Globus pallidus (tissue), 1 donor: ENCODE results near the gene TRIM72.
"Not testable (repeated sequence)": the region's sequence is repeated elsewhere in the genome, so short reads cannot be mapped to it uniquely, and the experiment has no call there.

ENCODE experiments used
- DNase-seq: peaks from one replicate; pipeline ENCODE4 v3.0.0-alpha.2; 2015; ENCODE audit warnings: low spot score

Gene TRIM72

DNA sequence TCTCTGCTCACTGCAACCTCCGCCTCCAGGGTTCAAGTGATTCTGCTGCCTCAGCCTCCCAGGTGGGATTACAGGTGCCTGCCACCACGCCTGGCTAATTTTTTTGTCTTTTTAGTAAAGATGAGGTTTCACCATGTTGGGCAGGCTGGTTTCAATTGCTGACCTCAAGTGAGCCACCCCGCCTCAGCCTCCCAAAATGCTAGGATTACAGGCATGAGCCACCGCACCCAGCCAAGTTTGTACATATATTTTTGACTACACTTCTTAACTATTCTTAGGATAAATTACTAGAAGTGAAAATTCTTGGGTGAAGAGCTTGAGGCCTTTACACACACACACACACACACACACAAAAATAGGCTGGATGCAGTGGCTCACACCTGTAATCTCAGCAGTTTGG lies 44.4 kb downstream of the TRIM72 start:
- DNase-seq, result no peak

DNA sequence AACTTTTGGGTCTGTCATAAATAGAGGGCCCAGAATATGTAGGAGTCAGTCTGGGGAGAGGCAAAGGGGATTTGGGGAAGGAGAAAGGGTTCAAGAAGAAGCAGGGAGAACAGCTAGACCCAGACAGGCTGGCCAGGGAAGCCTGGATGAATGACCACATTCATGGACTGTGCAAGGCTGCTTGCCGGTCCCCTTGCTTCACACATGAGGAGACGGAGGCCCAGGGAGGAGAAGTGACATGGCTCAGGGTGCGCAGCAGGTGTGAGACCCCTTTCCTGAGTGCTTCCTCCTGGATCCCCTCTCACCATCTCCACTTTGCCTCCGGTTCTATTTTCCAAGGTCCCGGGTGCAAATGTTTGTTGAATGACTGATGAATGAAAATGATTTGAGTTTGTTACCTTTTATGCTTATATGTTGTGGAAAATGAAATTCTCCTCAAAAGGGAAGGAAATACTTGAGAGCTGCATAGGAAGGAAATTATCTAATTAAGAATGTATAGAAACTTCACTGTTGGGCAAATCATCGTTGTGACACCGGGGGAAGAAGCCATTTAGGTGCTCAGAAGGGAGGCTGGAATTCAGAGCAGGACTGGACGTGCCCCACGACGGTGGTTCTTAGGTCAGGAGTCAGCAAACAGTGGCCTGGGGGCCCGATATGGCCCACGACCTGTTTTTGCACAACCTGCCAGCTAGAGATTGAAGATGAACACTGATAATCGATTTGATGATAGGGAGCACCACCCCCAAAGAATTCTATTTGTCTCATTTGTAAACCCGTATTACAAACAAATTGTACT lies 46.4 kb downstream of the TRIM72 start:
- no peak for DNase-seq

DNA sequence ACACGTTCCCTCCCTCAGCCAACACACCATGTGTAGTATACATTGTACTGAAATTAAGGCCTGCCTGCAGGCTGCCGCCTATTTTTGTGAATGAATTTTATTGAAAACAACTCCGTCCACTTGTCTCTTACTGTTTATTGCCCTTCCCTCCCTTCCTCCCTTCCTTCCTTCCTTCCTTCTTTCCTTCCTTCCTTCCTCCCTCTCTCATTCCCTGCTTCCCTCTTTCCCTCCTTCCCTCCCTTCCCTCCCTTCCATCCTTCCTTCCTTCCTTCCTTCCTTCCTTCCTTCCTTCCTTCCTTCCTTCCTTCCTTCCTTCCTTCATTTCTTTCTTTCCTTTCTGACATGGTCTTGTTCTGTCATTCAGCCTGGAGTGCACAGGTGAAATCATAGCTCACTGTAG lies 48.2 kb downstream of the TRIM72 start:
- DNase-seq, result no peak

DNA sequence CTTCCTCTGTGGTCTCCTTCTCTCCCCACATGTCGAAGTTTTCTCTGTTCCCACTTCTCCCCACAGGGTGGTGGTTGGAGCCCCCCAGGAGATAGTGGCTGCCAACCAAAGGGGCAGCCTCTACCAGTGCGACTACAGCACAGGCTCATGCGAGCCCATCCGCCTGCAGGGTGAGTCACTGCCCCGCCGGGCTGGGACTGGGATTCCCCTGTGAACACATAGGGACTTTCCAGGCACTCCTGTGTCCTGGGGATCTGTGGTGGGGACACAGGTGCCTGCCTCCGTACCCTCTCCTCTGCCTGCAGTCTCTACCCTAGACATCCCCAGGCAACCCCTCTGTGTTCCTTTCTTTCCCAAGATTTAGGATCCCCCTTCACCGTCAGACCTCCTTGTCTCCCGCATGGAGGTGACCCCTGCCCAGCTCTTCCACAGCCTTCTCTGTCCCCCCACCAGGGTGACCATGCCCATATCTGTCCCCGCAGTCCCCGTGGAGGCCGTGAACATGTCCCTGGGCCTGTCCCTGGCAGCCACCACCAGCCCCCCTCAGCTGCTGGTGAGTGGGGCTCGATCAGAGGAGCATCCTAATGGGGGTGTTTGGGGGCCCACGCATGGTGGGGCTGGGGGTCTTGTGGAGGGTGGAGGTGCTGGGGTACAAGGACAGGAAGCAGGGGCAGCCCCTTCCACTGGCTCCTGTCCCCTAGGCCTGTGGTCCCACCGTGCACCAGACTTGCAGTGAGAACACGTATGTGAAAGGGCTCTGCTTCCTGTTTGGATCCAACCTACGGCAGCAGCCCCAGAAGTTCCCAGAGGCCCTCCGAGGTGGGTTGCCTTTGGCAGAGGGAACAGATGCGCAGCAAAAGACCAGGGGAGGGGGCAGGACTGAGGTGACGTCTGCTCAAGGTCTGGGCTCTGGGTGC lies 51.7 kb downstream of the TRIM72 start:
- DNase-seq, result no peak

DNA sequence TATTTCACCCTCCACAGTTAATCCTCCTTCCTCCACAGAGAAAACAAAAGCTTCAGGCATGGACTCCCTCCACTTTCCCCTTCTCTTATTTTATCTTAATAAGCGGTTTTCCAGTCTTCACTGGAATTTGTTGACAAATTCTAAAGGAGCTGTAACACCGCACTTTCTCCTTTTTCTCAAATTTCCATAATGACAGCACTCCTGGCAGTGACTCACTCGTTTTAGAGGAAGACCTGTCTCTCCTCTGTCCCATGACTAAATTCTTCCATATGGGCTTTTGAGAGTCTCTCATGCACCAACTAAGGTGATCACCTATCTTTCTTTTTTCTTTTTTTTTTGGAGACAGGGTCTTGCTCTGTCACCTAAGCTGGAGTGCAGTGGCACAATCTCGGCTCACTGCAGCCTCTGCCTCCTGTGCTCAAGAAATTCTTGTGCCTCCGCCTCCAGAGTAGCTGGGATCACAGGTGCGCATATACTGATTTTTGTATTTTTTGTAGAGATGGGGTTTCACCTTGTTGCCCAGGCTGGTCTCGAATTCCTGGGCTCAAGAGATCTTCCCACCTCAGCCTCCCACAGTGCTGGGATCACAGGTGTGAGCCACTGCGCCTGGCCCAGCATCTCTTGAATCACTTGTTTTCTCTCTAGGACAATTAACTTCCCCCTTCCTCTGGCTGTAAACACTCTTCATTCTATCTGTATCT lies 53.6 kb downstream of the TRIM72 start:
- no peak for DNase-seq

DNA sequence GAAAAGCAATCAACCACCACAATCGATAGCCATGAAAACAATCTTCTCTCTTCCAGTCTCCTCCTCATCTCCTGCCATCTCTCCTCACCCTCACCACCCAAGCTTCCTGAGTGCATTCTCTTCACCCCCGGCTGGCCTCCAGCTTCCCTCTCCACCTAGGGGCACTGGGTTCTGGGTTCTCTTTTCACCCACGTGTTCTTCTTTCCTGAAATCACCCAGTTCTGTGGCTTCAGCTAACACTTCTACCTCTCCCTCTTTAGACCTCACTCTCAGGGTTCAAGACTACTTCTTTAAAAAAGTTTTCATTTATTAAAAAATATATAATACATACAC lies 54.1 kb downstream of the TRIM72 start:
- no peak for DNase-seq

DNA sequence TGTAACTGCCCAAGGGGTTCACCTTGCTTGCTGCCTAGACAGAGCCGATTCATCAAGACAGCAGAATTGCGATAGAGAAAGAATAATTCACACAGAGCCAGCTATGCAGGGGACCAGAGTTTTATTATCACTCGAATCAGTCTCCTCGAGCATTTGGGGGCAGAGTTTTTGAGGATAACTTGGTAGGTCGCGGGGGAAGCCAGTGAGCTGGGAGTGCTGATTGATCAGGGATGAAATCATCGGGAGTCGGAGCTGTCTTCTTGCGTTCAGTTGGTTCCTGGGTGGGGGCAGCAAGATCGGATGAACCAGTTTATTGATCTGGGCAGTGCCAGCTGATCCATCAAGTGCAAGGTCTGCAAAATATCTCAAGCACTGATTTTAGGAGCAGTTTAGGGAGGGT lies 55.0 kb downstream of the TRIM72 start:
- no peak for DNase-seq

DNA sequence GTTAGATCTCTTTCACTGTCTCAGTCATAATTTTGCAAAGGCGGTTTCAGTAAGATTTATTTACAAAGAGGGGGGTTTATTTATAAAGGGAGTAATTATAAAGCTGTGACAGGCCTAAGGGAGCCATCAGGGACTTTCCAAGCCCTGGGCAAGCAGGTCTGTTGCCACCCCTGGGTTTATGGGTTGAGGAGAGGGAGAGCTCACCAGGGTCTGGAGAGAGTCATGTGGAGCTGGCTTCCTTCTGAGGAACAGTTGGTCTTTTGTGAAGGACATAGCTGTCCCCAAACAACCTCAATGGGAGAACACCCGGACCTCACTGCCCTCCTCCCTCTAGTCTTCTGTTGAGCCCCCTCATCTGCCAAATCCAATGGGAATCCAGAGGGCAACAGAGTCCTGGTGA lies 55.6 kb downstream of the TRIM72 start:
- DNase-seq, result no peak

DNA sequence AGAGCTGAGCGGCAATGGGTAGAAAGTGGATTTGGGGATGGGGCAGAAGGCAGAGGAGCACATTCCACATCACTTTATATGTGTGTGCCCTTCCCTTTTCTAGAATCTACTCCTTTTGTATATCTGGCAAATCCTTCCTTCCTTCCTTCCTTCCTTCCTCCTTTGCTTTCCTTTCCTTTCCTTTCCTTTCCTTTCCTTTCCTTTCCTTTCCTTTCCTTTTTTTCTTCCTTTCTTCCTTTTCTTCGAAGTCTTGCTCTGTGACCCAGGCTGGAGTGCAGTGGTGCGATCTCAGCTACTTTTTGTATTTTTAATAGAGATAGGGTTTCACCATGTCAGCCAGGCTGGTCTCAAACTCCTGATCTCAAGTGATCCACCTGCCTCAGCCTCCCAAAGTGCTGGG lies 56.1 kb downstream of the TRIM72 start:
- not testable (repeated sequence) for DNase-seq

DNA sequence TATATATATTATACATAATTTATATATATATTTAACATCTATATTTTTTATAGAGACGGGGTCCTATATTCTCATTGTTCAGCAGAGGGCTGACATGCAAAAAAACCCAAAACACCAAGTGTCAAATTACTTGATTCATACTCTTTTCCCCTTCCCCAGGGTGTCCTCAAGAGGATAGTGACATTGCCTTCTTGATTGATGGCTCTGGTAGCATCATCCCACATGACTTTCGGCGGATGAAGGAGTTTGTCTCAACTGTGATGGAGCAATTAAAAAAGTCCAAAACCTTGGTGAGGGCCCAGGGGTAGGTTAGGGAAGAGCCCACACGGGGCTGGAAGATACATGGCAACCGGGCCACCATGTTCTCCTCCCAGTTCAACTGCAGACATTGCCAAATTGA lies 56.9 kb downstream of the TRIM72 start:
- DNase-seq, result no peak

DNA sequence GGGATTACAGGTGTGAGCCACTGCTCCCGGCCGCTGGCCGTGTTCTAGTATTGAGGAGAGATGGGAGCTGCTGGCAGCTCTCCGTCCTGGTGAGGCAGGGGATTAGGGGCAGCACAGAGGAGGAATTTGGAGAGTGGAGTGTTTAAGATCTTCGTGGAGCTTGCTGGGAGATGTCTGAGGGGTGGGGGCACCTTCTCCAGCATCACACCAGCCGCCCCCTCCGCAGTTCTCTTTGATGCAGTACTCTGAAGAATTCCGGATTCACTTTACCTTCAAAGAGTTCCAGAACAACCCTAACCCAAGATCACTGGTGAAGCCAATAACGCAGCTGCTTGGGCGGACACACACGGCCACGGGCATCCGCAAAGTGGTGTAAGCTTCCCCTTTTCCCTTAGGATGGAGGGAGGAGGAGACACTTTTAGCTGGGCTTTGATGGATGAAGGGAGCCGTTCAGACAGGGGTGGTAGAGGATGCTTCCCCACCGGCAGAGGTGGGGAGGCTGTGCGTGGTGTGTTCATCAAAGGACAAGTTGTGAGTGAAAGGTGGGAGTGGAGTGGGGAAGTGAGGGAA lies 57.8 kb downstream of the TRIM72 start:
- no peak for DNase-seq

DNA sequence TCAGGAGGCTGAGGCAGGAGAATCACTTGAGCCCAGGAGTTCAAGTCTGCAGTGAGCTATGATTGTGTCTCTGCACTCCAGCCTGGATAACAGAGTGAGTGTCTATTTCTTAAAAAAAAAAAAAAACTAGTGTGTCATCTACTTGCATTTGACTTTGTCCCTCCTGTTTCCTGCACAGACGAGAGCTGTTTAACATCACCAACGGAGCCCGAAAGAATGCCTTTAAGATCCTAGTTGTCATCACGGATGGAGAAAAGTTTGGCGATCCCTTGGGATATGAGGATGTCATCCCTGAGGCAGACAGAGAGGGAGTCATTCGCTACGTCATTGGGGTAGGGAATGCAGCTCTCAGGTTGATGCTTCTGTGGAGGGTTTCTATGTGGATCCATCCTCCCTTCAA lies 59.3 kb downstream of the TRIM72 start:
- no peak for DNase-seq

DNA sequence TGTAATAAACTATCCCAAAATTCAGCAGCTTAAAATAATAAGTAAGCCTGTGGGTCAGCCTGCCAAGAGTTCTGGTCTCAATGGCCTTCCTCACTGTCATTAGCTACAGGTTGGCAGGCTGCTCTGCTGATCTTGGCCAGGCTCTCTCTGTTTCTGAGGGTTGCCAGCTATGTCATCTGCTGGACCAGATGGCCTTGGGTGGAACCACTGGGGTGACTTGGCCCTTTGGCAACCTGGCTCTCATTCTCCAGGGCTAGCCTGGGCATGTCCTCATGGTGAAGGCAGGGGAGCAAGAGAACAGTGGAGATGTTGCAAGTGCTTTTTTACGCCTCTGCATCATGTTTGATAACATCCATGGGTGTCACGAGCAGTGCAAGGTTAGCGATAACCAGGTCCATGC lies 59.8 kb downstream of the TRIM72 start:
- no peak for DNase-seq

DNA sequence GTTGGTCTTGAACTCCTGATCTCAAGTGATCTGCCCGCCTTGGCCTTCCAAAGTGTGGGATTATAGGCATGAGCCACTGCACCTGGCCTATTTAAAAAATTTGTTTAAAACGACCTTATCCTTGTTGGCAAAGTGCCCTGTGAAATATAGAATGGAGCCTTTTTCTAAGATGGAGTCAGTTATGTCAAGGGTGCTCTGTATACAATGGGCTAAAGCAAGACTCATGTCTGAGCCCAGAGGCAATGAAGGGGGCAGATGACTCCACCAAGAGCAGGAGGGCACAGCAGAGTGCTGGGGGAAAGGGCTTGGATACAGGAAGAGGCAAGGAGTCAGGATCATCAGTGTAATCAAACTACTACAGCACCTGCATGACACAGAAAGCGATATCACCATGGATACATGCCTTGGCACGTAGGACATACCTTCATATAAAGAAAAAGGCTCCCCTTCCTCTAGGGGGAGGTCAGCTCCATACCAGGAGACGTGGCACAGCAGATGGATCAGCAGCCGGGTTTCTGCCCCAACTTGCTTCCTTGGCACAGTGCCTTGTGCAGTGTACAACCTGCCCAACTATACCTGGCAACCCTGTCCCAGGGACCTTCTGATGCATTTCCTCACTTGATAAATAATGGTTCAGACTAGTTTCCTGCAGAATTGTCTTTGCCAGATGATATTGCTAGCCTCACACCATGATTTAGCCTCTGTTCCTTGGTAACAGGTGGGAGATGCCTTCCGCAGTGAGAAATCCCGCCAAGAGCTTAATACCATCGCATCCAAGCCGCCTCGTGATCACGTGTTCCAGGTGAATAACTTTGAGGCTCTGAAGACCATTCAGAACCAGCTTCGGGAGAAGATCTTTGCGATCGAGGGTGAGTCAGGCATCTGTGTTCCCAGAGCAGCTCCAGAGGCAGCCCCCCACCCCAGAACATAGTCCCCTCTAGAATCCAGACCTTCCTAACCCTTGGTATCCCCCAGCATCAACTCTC lies 61.2 kb downstream of the TRIM72 start:
- no peak for DNase-seq

DNA sequence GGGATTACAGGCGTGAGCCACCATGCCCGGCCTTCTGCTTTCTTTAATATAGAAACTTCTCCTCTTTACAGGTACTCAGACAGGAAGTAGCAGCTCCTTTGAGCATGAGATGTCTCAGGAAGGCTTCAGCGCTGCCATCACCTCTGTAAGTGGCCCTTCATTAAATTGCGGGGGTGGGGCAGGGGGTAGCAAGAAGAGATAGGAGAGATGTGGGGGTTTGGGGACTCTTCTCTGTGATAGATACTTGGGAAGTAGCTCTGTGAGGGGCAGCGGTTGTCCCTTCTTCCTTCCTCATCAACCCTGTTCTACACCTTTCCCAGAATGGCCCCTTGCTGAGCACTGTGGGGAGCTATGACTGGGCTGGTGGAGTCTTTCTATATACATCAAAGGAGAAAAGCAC lies 62.7 kb downstream of the TRIM72 start:
- no peak for DNase-seq

DNA sequence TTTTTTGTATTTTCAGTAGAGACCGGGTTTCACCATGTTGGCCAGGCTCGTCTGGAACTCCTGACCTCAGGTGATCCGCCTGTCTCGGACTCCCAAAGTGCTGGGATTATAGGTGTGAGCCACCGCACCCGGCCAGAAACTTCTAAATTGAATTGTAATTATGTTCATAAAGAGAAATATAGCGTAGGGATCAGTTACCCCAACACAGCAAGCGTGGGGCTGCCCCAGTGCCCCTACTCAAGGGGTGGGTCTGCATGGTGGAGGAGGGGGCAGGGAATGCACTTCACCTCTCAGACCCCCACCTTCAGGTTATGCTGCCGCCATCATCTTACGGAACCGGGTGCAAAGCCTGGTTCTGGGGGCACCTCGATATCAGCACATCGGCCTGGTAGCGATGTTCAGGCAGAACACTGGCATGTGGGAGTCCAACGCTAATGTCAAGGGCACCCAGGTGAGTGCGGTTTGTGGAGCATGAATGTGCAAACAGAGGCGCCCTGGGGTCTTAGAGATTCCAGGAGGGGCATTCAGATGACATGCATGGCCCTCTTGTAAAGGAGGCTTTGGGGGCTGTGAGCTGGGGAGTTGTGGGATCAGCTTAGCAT lies 63.8 kb downstream of the TRIM72 start:
- DNase-seq, result no peak

DNA sequence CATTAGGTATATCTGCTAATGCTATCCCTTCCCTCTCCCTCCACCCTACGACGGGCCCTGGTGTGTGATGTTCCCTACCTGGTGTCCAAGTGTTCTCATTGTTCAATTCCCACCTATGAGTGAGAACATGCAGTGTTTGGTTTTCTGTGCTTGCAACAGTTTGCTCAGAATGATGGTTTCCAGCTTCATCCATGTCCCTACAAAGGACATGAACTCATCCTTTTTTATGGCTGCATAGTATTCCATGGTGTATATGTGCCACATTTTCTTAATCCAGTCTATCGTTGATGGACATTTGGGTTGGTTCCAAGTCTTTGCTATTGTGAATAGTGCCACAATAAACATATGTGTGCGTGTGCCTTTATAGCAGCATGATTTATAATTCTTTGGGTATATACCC lies 64.9 kb downstream of the TRIM72 start:
- DNase-seq, result not testable (repeated sequence)
